HTERT RPE-1 (cell line): ENCODE results near the gene PSMG3.
"Not testable (repeated sequence)": the region's sequence is repeated elsewhere in the genome, so short reads cannot be mapped to it uniquely, and the experiment has no call there.

Experiments used
- in situ Hi-C: fragments of 300-500 bp; cut with MboI; formaldehyde crosslinking; loops from 4 replicates; pipeline ENCODE4 v1.14.3; 2020; ENCODE audit warnings: low sequenced_read_pairs

Gene PSMG3

GRCh38 chr7:1536455-1536742 is 33.4 kb downstream of the PSMG3 start:
- in situ Hi-C loops = no loop called here

GRCh38 chr7:1535701-1536454 is 34.0 kb downstream of the PSMG3 start:
- in situ Hi-C loops = no loop called here

GRCh38 chr7:1535100-1535458 is 34.8 kb downstream of the PSMG3 start:
- in situ Hi-C loops = no loop called here

- in situ Hi-C loops = no loop called here
Observed at GRCh38 chr7:1534330-1535099, 35.3 kb downstream of the PSMG3 start.

GRCh38 chr7:1533547-1534329 is 36.1 kb downstream of the PSMG3 start:
- in situ Hi-C loops = no loop called here

- in situ Hi-C loops = no loop called here
Observed at GRCh38 chr7:1533255-1533546, 36.6 kb downstream of the PSMG3 start.

- in situ Hi-C loops = no loop called here
Observed at GRCh38 chr7:1532456-1533254, 37.2 kb downstream of the PSMG3 start.

- in situ Hi-C loops = no loop called here
Observed at GRCh38 chr7:1531979-1532455, 37.8 kb downstream of the PSMG3 start.

- in situ Hi-C loops = no loop called here
Observed at GRCh38 chr7:1531263-1531978, 38.4 kb downstream of the PSMG3 start.

- in situ Hi-C loops = no loop called here
Observed at GRCh38 chr7:1530946-1531262, 38.9 kb downstream of the PSMG3 start.

GRCh38 chr7:1529383-1530116 is 40.3 kb downstream of the PSMG3 start:
- in situ Hi-C loops = no loop called here

- in situ Hi-C loops = no loop called here
Observed at GRCh38 chr7:1526271-1526754, 43.5 kb downstream of the PSMG3 start.

- in situ Hi-C loops = no loop called here
Observed at GRCh38 chr7:1525409-1525808, 44.4 kb downstream of the PSMG3 start.

GRCh38 chr7:1523844-1524243 is 46.0 kb downstream of the PSMG3 start:
- in situ Hi-C loops = no loop called here

GRCh38 chr7:1523208-1523607 is 46.6 kb downstream of the PSMG3 start:
- in situ Hi-C loops = no loop called here

GRCh38 chr7:1521456-1521855 is 48.4 kb downstream of the PSMG3 start:
- in situ Hi-C loops = no loop called here

GRCh38 chr7:1520539-1521234 is 49.1 kb downstream of the PSMG3 start:
- in situ Hi-C loops = no loop called here

GRCh38 chr7:1519322-1519922 is 50.4 kb downstream of the PSMG3 start:
- in situ Hi-C loops = not testable (repeated sequence)
